Liver (tissue), 9 donors: ENCODE data around the gene GUK1. TPM values are rescaled to one million over a fixed set of nuclear protein-coding genes. Genes with fewer than 3 reads are reported as not detected.

Experiments used
- DNase-seq: peaks from one replicate; pipeline ENCODE4 v3.0.0-alpha.2; 2017; ENCODE audit warnings: low spot score
- H3K27ac ChIP-seq, 2 donors: one replicate each; pipeline ENCODE4 v1.7.0; 2013; ENCODE audit warnings: inconsistent platforms in 2 of 2, low read length in 2 of 2, control low read depth in 1 of 2, low read depth in 1 of 2, mild to moderate bottlenecking in 1 of 2
- H3K27me3 ChIP-seq, 4 donors: one replicate each; pipeline versions ENCODE4 v1.6.1 to v1.7.0; 2013; ENCODE audit warnings: low read length in 3 of 4, inconsistent platforms in 1 of 4, mild to moderate bottlenecking in 1 of 4, moderate library complexity in 1 of 4; ENCODE audit not compliant: control insufficient read depth in 4 of 4, insufficient read depth in 4 of 4
- H3K36me3 ChIP-seq, 4 donors: one replicate each; pipeline versions ENCODE4 v1.6.1 to v1.7.0; 2013; ENCODE audit warnings: low read length in 3 of 4, mild to moderate bottlenecking in 3 of 4, low read depth in 1 of 4, moderate library complexity in 1 of 4; ENCODE audit not compliant: control insufficient read depth in 4 of 4, insufficient read depth in 3 of 4
- H3K4me1 ChIP-seq, 4 donors: one replicate each; pipeline versions ENCODE4 v1.6.1 to v1.7.0; 2013; ENCODE audit warnings: low read length in 3 of 4, mild to moderate bottlenecking in 3 of 4, moderate library complexity in 1 of 4; ENCODE audit not compliant: control insufficient read depth in 4 of 4, insufficient read depth in 4 of 4
- H3K4me3 ChIP-seq, 3 donors: one replicate each; pipeline versions ENCODE4 v1.6.1 to v1.7.0; 2013; ENCODE audit warnings: low read length in 3 of 3, control low read depth in 1 of 3, low read depth in 1 of 3, mild to moderate bottlenecking in 1 of 3
- H3K9ac ChIP-seq, 2 donors: one replicate each; pipeline ENCODE4 v1.7.0; 2013; ENCODE audit warnings: low read length in 2 of 2, mild to moderate bottlenecking in 2 of 2, moderate library complexity in 2 of 2, control low read depth in 1 of 2, low read depth in 1 of 2
- H3K9me3 ChIP-seq, 4 donors: one replicate each; pipeline versions ENCODE4 v1.6.1 to v1.7.0; 2013; ENCODE audit warnings: low read length in 3 of 4; ENCODE audit not compliant: control insufficient read depth in 4 of 4
- EGR1 ChIP-seq, 2 donors: IDR thresholded peaks; 2 replicates each; pipeline ENCODE4 v1.6.1; 2016 to 2018; ENCODE audit warnings: antibody characterized with exemption in 2 of 2, low read depth in 2 of 2
- FOXA1 ChIP-seq: IDR thresholded peaks from 2 replicates; pipeline ENCODE4 v1.6.1; 2016; ENCODE audit warnings: antibody characterized with exemption
- FOXA2 ChIP-seq: IDR thresholded peaks from 2 replicates; pipeline ENCODE4 v1.6.1; 2016; ENCODE audit warnings: antibody characterized with exemption
- GABPA ChIP-seq, 2 donors: IDR thresholded peaks in 1 of 2; conservative IDR thresholded peaks in 1 of 2; 2 replicates each; pipeline ENCODE4 v1.6.1; 2016; ENCODE audit warnings: antibody characterized with exemption in 2 of 2, mild to moderate bottlenecking in 1 of 2, moderate library complexity in 1 of 2
- HNF4A ChIP-seq, 2 donors: conservative IDR thresholded peaks; 2 replicates each; pipeline ENCODE4 v1.6.1; 2016; ENCODE audit warnings: antibody characterized with exemption in 2 of 2, mild to moderate bottlenecking in 2 of 2
- HNF4G ChIP-seq: IDR thresholded peaks from 2 replicates; pipeline ENCODE4 v1.6.1; 2016; ENCODE audit warnings: antibody characterized with exemption
- JUND ChIP-seq, 2 donors: IDR thresholded peaks; 2 replicates each; pipeline ENCODE4 v1.6.1; 2016; ENCODE audit warnings: antibody characterized with exemption in 2 of 2
- NR2F2 ChIP-seq: IDR thresholded peaks from 2 replicates; pipeline ENCODE4 v1.6.1; 2016; ENCODE audit warnings: antibody characterized with exemption
- RAD21 ChIP-seq, 2 donors: IDR thresholded peaks; 2 replicates each; pipeline ENCODE4 v1.6.1; 2016; ENCODE audit warnings: antibody characterized with exemption in 2 of 2, mild to moderate bottlenecking in 2 of 2
- RXRA ChIP-seq, 2 donors: IDR thresholded peaks; 2 replicates each; pipeline ENCODE4 v1.6.1; 2017 to 2018; ENCODE audit warnings: antibody characterized with exemption in 2 of 2, mild to moderate bottlenecking in 1 of 2
- SP1 ChIP-seq: IDR thresholded peaks from 2 replicates; pipeline ENCODE4 v1.6.1; 2018; ENCODE audit warnings: antibody characterized with exemption, mild to moderate bottlenecking
- TAF1 ChIP-seq: conservative IDR thresholded peaks from 2 replicates; pipeline ENCODE4 v1.6.1; 2016; ENCODE audit warnings: antibody characterized with exemption, mild to moderate bottlenecking
- YY1 ChIP-seq: IDR thresholded peaks from 2 replicates; pipeline ENCODE4 v1.6.1; 2016; ENCODE audit warnings: antibody characterized with exemption, mild to moderate bottlenecking
- WGBS: extraction: QIAGEN DNeasy Blood & Tissue Kit; methylation state at CpG from one replicate; pipeline ENCODE4 v1.1.7; 2013; 5-methylcytosine and 5-hydroxymethylcytosine counted together
- polyA plus RNA-seq, 2 donors: library from polyadenylated mRNA; stranded (reverse) in 1 of 2; unstranded in 1 of 2; fragments of 200-250 nt in 1 of 2; fragments of >200 nt in 1 of 2; fragmentation: Nextera tagmentation in 1 of 2; extraction: Ambion mirVana in 1 of 2; gene quantifications; one replicate each; pipeline versions ENCODE4 v1.2.1 to v1.2.3, GENCODE V29; 2013 to 2015
- total RNA-seq, 2 donors: library from RNA; depleted of rRNA; stranded (reverse); fragments of >200 nt; gene quantifications; one replicate each; pipeline ENCODE4 v1.2.3, GENCODE V29; 2014
- TF ChIP-seq, protein P1 (sequence below): fragments of 150-350 bp; IDR thresholded peaks from 2 replicates; pipeline ENCODE4 v1.5.1; 2017; ENCODE audit warnings: improper control_type of control experiment, low read depth, low read length; ENCODE audit not compliant: missing input control
- TF ChIP-seq, protein P2 (sequence below): IDR thresholded peaks from 2 replicates; pipeline ENCODE4 v1.6.1; 2016; ENCODE audit warnings: antibody characterized with exemption
- TF ChIP-seq, protein P3 (sequence below): IDR thresholded peaks from 2 replicates; pipeline ENCODE4 v1.6.1; 2016; ENCODE audit warnings: antibody characterized with exemption, mild to moderate bottlenecking
- TF ChIP-seq, protein P4 (sequence below): IDR thresholded peaks from 2 replicates; pipeline ENCODE4 v1.6.1; 2016; ENCODE audit warnings: antibody characterized with exemption
- TF ChIP-seq, protein P5 (sequence below): IDR thresholded peaks from 2 replicates; pipeline ENCODE4 v1.6.1; 2016; ENCODE audit warnings: antibody characterized with exemption
- donor health status: healthy.
- donor health status: healthy.
- donor health status: healthy.
- donor health status: healthy.
- donor health status: healthy.

The GUK1 gene
- total and polyA plus RNA-seq, 4 donors, result 147 to 251 (median 216) TPM

DNA sequence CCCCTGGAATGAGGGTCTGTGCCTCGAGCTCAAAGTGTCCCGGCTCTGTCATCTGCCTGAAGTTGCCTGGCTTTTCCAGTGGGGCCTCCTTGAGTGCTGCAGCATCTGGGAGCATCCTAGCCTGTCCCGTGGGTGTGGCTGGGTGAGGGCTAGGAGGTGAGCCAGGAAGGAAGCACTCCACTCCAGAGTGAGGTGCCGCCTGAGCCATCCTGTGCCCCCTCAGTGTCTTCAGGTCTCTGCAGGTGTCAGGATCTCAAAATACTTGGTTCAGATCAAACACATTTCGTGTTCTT lies 37.0 kb downstream of the GUK1 start:
- Histone ChIP-seq H3K9me3 (no peaks in the 10 kb centered on the region), H3K27me3 (no peaks in the 10 kb centered on the region), H3K36me3 (peaks cover 0 to 7% (median 4%) of the 10 kb centered on the region in 4 donors), H3K27ac (no peak overlapping the region), H3K4me1 (no peaks in the 10 kb centered on the region), H3K9ac (no peak overlapping the region), H3K4me3 (no peak overlapping the region)
- no peak for TF ChIP-seq RXRA (IDR thresholded peaks at IDR 0.05)
- TF ChIP-seq HNF4A (conservative IDR thresholded peaks at IDR 0.05), result no peak
- no peak for TF ChIP-seq NR2F2
- no peak for TF ChIP-seq GABPA (IDR thresholded peaks at IDR 0.05 in 1 of 2, conservative IDR thresholded peaks at IDR 0.05 in 1 of 2)
- TF ChIP-seq FOXA2, result no peak
- no peak for TF ChIP-seq FOXA1
- TF ChIP-seq, protein P1, sequence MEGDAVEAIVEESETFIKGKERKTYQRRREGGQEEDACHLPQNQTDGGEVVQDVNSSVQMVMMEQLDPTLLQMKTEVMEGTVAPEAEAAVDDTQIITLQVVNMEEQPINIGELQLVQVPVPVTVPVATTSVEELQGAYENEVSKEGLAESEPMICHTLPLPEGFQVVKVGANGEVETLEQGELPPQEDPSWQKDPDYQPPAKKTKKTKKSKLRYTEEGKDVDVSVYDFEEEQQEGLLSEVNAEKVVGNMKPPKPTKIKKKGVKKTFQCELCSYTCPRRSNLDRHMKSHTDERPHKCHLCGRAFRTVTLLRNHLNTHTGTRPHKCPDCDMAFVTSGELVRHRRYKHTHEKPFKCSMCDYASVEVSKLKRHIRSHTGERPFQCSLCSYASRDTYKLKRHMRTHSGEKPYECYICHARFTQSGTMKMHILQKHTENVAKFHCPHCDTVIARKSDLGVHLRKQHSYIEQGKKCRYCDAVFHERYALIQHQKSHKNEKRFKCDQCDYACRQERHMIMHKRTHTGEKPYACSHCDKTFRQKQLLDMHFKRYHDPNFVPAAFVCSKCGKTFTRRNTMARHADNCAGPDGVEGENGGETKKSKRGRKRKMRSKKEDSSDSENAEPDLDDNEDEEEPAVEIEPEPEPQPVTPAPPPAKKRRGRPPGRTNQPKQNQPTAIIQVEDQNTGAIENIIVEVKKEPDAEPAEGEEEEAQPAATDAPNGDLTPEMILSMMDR, result no peak
- TF ChIP-seq, protein P2, sequence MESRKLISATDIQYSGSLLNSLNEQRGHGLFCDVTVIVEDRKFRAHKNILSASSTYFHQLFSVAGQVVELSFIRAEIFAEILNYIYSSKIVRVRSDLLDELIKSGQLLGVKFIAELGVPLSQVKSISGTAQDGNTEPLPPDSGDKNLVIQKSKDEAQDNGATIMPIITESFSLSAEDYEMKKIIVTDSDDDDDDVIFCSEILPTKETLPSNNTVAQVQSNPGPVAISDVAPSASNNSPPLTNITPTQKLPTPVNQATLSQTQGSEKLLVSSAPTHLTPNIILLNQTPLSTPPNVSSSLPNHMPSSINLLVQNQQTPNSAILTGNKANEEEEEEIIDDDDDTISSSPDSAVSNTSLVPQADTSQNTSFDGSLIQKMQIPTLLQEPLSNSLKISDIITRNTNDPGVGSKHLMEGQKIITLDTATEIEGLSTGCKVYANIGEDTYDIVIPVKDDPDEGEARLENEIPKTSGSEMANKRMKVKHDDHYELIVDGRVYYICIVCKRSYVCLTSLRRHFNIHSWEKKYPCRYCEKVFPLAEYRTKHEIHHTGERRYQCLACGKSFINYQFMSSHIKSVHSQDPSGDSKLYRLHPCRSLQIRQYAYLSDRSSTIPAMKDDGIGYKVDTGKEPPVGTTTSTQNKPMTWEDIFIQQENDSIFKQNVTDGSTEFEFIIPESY, result no peak
- no peak for TF ChIP-seq RAD21 (IDR thresholded peaks at IDR 0.05)
- no peak for TF ChIP-seq TAF1
- TF ChIP-seq, protein P3, sequence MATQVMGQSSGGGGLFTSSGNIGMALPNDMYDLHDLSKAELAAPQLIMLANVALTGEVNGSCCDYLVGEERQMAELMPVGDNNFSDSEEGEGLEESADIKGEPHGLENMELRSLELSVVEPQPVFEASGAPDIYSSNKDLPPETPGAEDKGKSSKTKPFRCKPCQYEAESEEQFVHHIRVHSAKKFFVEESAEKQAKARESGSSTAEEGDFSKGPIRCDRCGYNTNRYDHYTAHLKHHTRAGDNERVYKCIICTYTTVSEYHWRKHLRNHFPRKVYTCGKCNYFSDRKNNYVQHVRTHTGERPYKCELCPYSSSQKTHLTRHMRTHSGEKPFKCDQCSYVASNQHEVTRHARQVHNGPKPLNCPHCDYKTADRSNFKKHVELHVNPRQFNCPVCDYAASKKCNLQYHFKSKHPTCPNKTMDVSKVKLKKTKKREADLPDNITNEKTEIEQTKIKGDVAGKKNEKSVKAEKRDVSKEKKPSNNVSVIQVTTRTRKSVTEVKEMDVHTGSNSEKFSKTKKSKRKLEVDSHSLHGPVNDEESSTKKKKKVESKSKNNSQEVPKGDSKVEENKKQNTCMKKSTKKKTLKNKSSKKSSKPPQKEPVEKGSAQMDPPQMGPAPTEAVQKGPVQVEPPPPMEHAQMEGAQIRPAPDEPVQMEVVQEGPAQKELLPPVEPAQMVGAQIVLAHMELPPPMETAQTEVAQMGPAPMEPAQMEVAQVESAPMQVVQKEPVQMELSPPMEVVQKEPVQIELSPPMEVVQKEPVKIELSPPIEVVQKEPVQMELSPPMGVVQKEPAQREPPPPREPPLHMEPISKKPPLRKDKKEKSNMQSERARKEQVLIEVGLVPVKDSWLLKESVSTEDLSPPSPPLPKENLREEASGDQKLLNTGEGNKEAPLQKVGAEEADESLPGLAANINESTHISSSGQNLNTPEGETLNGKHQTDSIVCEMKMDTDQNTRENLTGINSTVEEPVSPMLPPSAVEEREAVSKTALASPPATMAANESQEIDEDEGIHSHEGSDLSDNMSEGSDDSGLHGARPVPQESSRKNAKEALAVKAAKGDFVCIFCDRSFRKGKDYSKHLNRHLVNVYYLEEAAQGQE, result no peak
- no peak for TF ChIP-seq HNF4G
- no peak for TF ChIP-seq EGR1 (IDR thresholded peaks at IDR 0.05; ENCODE audit: low read depth in 2 of 2)
- TF ChIP-seq, protein P4, sequence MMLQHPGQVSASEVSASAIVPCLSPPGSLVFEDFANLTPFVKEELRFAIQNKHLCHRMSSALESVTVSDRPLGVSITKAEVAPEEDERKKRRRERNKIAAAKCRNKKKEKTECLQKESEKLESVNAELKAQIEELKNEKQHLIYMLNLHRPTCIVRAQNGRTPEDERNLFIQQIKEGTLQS, result no peak
- no peak for TF ChIP-seq SP1
- no peak for TF ChIP-seq JUND (IDR thresholded peaks at IDR 0.05)
- TF ChIP-seq, protein P5, sequence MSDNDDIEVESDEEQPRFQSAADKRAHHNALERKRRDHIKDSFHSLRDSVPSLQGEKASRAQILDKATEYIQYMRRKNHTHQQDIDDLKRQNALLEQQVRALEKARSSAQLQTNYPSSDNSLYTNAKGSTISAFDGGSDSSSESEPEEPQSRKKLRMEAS, result no peak
- no peak for TF ChIP-seq YY1
- DNase-seq, result no peak
- WGBS, result 95% methylated on average over 5 of the region's 5 CpGs
